Caki2 (cell line): ENCODE measurements around the gene SEZ6L2. TPM values are rescaled to one million over a fixed set of nuclear protein-coding genes. Genes with fewer than 3 reads are reported as not detected.
A peak's percentile ranks its signal among the peaks of the same experiment; 100 is the strongest.

Experiments
- DNase-seq: peaks from one replicate; pipeline ENCODE4 v3.0.0-alpha.2; 2015; ENCODE audit warnings: low read depth
- in situ Hi-C: cut with HindIII; loops from 2 replicates; pipeline ENCODE4 v1.10.0; 2016; ENCODE audit warnings: low sequenced_read_pairs, low pct_unique_long_range_greater_than_20kb, mixed read lengths
- total RNA-seq: library from RNA; depleted of rRNA; stranded (reverse); fragments of >200 nt; shearing (Covaris generic); gene quantifications from 2 replicates; pipeline ENCODE4 v1.2.3, GENCODE V29; 2014; ENCODE audit warnings: low replicate concordance

SEZ6L2 gene
- total RNA-seq, 1 experiment from 2014 or later, result 50.1 TPM

DNA sequence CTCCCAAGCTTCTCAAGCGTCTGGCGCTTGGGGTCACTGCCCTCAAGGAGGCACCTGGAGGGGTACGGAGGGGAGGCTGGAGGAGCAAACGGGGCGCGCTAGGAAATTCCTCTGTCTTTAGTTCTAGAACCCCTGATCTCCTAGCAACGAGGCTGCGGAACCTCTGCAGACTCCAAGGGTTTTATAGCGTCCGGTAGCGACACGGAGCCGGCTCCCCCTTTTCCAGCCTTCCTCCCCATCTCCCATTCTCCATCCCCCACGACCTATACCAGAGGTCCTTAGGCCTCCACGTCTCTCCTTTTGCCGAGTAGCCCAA is 35.7 kb downstream of the SEZ6L2 start:
- in situ Hi-C loops, result no loop called here
- DNase-seq, result no peak

DNA sequence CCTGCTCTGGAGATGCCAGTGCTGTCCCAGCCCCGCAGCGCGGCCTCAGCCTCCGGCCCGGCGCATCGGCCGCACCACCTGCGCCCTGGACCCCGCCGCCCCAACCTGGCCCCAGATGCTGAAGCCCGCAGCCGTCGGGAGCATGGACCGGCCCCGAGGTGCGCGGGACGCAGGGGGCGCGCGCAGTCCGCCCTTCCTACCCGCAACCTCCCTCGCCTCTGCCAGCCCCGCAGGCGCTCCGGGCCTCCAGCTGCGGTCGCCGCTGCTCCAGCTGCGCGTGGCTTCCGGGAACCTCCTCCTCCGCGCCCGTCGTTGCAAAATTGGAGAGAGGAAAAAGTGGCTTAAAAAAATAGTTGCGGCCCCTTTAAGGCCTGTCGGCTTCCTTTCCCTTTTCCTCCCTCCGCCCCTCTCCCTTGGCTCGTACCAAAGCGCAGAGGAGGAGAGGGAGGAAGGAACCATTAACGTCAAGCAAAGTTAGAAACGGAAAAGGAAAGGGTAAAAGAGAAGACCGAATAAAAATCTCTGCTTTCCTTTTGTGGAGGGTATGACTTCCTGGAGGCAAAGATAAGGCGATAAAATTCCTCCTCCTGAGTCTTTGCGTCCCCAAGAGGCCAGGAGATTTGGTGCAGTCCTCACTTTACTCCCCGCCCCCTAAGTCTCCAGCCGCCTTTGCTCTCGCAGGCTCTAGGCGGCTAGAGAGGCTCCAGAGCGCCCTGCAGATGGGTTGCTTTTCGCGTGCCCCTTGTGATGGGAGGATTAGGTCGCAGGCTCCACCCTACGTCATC is 36.3 kb downstream of the SEZ6L2 start, which contains the start of gene CDIPT:
CDIPT (minus strand) TSS at position 343 of the 785 bp plus-strand sequence. CDS start 369 bp downstream, outside the sequence.
- in situ Hi-C loops, result no loop called here
- DNase-seq, result peak; percentile 98

DNA sequence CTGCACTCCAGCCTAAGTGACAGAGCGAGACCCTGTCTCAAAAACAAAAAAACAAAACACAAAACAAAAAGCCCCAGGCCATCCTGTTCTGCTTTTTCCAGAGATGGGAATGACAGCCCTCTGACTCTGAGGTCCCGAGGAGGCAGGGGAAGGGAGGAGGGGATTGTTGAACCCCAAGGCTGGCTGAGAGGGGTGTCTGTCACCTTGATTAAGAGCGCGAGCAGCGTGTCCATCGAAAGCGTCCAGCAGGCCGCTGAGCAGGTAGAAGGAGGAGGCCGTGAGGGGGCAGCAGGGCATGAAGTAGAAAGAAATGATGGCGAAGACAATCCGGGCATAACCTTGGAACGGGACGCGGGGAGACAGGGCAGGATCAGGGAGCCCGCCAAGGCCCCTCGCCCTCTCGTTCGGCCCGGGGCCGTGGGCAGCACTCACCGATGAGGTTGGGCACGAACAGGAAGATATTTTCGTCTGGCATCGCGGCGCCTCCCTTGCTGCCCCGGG is 36.9 kb downstream of the SEZ6L2 start:
- in situ Hi-C loops, result no loop called here
- peak; percentile 55 for DNase-seq

- in situ Hi-C loops, result no loop called here
- DNase-seq, result no peak
Observed at GRCh38 chr16:29860218-29860617, 39.1 kb downstream of the SEZ6L2 start.

- in situ Hi-C loops, result no loop called here
Observed at GRCh38 chr16:29858974-29859373, 40.4 kb downstream of the SEZ6L2 start.

DNA sequence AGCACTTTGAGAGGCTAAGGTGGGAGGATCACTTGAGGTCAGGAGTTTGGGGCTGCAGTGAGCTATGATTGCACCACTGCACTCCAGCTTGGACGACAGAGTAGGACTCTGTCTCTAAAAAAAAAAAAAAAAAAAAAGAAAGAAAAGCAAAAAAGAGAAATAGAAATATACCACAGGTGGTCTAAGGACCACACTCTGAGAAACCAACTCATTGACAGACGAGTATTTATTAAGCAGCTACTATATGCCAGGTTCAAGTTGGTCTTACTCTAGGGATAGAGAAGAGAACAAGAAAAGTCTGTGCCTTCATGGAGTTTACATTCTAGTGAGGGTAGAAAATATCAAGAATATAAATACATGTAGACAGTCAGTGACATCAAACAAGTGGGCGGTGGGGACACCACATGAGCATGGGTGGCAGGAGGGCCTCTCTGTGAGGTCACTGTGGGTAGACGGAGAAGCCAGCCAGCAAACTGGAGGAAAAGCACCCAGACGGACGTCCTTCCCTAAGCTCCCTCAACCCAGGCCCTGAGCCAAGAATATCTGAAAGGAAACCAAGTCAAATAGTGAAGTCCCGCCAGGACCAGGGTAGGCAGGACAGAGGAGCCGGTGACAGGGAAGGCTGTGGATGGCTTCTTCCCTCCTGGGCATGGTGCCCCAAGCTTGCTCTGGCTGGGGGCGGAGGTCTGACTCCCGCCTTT is 41.1 kb downstream of the SEZ6L2 start:
- in situ Hi-C loops, result no loop called here
- DNase-seq, result no peak

More at GRCh38 chr16:29858974-29859373, 40.4 kb downstream of the SEZ6L2 start:
- DNase-seq, result no peak

- in situ Hi-C loops, result no loop called here
- no peak for DNase-seq
Observed at GRCh38 chr16:29857133-29857760, 42.1 kb downstream of the SEZ6L2 start.

GRCh38 chr16:29854520-29855100 is 44.7 kb downstream of the SEZ6L2 start:
- DNase-seq, result no peak
- in situ Hi-C loops, result no loop called here

DNA sequence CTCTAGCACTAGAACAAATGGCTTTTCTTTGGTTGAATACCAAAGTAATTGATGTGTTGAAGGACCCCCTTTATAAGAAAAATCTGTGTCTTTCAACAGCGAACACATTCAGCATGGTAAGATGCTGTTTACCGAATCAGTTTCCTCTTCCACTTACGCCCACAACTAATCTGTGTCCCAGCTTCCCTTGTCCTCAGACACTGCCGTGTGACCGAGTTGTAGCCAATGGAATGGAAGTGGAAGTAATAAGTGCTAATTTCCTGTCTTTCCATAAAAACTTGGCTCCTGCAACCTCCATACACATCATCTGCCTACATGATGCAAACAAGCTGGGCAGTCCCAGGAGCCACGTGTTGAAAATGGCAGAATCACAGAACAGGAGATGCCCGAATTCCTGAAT is 46.7 kb downstream of the SEZ6L2 start:
- in situ Hi-C loops, result no loop called here
- no peak for DNase-seq

DNA sequence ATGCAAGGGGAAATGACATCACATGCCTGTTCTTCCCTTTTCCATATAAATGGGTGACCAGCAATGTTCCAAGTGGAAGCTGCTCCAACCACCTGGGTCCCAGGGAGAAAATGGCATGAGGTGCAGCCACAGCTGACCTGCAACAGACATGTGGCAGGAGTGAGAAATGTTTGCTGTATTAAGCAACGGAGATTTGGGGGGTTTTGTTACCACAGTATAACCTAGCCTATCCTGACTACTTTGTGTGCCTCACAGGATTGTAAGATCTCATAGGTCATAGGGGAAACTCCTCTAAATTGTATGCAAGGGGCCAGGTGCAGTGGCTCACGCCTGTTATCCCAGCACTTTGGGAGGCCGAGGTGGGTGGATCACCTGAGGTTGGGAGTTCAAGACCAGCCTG is 48.4 kb downstream of the SEZ6L2 start:
- in situ Hi-C loops, result no loop called here
- no peak for DNase-seq

GRCh38 chr16:29849505-29849904 is 49.8 kb downstream of the SEZ6L2 start:
- DNase-seq, result peak; percentile 72
- in situ Hi-C loops, result no loop called here

DNA sequence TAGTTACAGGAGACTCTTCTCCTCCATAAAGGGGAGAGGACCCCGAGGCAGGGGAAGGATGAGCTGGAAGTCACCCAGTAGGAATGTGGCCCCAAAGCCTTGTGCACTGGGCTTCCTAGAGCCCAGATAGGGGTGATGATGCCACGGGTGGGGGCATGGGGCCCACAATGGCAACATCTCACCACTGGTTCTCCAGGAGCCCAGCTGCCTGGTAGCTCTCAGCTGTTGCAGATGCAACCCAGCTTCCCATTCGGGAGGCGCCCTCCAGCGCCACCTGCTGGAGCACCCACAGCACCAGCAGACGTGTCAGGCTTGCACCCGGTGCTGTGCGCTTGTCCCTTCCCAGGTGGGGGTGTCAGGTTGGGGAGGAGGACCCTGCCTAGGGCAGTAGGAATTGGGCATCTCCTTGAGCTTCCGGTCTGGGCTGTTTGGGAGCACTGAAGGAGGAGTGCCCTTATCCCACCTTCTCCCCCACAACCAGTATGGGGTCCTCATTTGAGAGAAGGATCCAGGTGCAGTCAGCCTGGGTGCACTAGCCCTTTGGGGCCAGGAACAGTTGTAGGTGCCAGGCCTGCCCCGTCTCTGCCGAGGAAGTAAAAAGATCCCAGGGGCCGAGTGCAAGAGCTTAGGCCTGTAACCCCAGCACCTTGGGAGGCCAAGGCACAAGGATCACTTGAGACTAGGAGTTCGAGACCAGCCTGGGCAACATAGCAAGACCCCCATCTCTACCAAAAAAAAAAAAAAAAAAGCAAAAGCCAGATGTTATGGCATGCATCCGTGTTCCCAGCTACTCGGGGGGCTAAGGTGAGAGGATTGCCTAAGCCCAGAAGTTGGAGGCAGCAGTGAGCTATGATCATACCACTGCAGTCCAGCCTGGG is 50.7 kb downstream of the SEZ6L2 start:
- in situ Hi-C loops, result no loop called here
- DNase-seq, result peak; percentile 46

- in situ Hi-C loops, result no loop called here
- no peak for DNase-seq
Observed at GRCh38 chr16:29845656-29846055, 53.7 kb downstream of the SEZ6L2 start.

DNA sequence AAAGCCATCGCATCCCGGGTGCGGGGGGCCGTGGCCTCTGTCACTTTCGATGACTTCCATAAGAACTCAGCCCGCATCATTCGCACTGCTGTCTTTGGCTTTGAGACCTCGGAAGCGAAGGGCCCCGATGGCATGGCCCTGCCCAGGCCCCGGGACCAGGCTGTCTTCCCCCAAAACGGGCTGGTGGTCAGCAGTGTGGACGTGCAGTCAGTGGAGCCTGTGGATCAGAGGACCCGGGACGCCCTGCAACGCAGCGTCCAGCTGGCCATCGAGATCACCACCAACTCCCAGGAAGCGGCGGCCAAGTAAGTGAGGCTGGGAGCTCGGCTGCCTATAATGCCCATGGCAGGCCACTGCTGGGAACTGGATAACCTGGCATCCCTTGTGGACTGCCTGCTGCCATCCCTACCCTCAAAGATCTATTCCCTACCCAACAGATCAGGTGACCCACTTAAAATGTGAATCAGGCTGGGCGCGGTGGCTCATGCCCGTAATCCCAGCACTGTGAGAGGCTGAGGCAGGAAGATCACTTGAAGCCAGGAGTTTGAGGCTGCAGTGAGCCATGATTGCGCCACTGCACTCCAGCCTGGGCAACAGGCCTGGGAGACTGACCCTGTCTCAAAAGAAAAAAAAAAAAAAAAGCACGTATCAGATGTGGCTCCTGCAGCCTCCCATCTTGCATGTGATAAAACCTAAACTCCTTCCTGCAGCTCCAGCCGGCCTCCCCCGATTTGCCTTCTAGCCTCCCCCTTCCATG is 54.6 kb downstream of the SEZ6L2 start:
- no peak for DNase-seq
- in situ Hi-C loops, result no loop called here

GRCh38 chr16:29843931-29844330 is 55.4 kb downstream of the SEZ6L2 start:
- DNase-seq, result no peak
- in situ Hi-C loops, result no loop called here

GRCh38 chr16:29842732-29843346 is 56.5 kb downstream of the SEZ6L2 start:
- no peak for DNase-seq
- in situ Hi-C loops, result no loop called here

- DNase-seq, result no peak
- in situ Hi-C loops, result no loop called here
Observed at GRCh38 chr16:29841631-29842030, 57.7 kb downstream of the SEZ6L2 start.
